ENCODE measurements around the gene LGSN.

- no peak for TF ChIP-seq CTCF (IDR thresholded peaks at IDR 0.05)
- no peak for TF ChIP-seq POLR2A (IDR thresholded peaks at IDR 0.05)
These were observed 26.5 kb upstream of the LGSN start for GRCh38 chr6:63346217-63346835.
